Peyer's patch (tissue), 4 donors: ENCODE data around the gene INHBB.

ENCODE experiments used
- POLR2A ChIP-seq, 2 donors: fragments of 450-650 bp; IDR thresholded peaks; one replicate each; pipeline ENCODE4 v1.5.1; 2017; ENCODE audit warnings: antibody characterized with exemption in 2 of 2, mild to moderate bottlenecking in 2 of 2, moderate library complexity in 2 of 2
- TF ChIP-seq, protein P1 (sequence below), 6 experiments: fragments of 450-650 bp in 4 of 6; fragments of 200-600 bp in 2 of 6; sonication (generic) in 1 of 6; IDR thresholded peaks; one replicate each; pipeline ENCODE4 v1.5.1; 2017 to 2019; ENCODE audit warnings: antibody characterized with exemption in 6 of 6, mild to moderate bottlenecking in 3 of 6, moderate library complexity in 1 of 6

- no peak for TF ChIP-seq POLR2A (IDR thresholded peaks at IDR 0.05)
- TF ChIP-seq, protein P1, sequence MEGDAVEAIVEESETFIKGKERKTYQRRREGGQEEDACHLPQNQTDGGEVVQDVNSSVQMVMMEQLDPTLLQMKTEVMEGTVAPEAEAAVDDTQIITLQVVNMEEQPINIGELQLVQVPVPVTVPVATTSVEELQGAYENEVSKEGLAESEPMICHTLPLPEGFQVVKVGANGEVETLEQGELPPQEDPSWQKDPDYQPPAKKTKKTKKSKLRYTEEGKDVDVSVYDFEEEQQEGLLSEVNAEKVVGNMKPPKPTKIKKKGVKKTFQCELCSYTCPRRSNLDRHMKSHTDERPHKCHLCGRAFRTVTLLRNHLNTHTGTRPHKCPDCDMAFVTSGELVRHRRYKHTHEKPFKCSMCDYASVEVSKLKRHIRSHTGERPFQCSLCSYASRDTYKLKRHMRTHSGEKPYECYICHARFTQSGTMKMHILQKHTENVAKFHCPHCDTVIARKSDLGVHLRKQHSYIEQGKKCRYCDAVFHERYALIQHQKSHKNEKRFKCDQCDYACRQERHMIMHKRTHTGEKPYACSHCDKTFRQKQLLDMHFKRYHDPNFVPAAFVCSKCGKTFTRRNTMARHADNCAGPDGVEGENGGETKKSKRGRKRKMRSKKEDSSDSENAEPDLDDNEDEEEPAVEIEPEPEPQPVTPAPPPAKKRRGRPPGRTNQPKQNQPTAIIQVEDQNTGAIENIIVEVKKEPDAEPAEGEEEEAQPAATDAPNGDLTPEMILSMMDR (IDR thresholded peaks at IDR 0.05): no peak
These were observed 45.6 kb upstream of the INHBB start for GRCh38 chr2:120300385-120300784.
